Kidney glomerular epithelial cell (primary cell): Measurements from ENCODE around the gene BFSP2.

Experiments used
- DNase-seq: peaks from one replicate; lab custom pipeline; 2025; lab: John Stamatoyannopoulos, UW

The BFSP2 gene

DNA sequence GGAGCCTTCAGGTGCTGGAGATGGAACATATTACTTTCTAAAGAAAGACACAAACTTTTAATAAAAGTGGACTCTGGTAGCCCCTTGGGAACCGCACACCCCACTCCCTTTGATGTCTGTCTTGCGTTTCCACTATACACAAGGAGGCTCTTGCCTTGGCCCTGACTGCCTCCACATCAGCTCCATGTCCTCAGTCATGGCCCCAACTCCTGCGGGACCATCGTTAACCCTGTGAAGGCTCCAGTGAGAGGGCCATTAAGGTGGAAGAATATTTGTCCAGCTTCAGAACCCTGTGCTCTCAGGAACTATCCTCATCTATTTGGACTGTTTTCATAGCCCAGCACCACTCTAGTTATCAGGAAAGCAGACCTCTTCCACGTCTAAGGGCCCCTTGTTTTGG is 16.1 kb upstream of the BFSP2 start:
- no peak for DNase-seq

DNA sequence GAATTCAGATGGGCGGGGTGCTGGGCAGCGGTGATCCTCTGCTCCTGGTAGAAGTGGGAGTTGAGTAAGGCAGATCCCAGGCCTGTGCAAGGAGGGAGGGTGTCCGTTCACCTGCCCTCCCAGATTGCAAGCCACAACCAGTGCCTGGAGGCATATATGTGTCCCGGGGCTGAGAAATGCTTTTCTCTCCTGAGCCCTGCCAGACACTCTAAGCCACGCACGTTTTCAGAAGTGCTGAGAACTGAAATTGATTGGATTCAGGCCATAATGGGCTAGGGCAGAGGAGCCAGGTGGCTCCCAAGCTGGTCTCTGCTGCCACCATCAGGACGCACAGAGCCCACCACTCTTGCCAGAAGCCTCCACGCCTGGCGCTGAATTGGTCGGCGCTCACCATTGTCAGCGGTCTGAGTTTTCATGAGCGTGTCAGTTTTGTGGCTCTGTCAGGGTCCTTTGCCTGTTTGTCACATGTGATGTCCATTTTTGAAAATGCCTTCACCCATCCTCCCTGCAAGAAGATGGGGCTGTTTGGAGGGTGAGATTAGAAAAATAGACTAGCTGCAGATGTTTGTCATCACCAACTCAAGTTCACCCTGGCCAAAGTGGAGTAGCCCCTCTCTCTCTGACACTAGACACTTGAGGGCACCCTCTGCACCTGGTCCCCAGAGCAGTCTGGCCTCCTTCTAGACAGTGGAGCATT is 15.4 kb upstream of the BFSP2 start:
- DNase-seq, result peak; percentile 56

DNA sequence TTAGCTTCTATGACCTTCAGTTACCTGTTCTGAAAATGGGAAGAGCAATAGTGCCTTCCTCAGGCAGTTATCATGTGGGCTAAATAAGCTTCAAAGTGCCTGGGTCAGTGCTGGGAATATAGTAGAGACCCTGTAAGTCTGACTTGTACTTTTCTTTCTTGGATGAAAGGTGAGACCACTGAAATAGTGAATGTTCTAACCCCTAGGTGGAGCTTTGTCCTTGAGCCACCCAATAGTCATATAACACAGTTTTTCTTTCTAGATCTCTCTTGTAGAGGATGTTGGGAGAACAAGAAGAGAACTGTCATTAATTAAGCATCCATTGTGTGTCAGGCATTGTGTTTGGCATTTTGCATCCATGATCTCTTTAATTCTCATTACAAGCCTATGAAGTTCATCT is 13.0 kb upstream of the BFSP2 start:
- no peak for DNase-seq

DNA sequence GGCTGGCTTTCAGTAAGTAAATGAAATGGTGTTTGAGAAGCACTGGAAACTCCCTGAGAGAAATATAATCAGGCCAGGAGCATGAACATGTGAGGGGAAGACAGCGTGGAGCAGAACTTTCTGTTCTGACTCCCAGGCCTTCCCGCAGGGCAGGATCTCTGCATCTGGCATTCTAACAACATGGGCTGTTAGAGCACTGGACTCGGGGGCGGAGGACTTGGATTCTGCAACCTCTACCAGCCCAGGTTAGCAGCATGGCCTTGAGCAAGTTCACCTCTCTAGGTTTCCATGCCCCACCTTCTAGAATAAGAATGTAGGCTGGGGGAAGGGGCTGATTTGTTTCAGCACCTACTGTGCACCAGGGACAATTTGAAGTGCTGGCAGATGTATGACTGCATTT is 12.5 kb upstream of the BFSP2 start:
- DNase-seq, result no peak

DNA sequence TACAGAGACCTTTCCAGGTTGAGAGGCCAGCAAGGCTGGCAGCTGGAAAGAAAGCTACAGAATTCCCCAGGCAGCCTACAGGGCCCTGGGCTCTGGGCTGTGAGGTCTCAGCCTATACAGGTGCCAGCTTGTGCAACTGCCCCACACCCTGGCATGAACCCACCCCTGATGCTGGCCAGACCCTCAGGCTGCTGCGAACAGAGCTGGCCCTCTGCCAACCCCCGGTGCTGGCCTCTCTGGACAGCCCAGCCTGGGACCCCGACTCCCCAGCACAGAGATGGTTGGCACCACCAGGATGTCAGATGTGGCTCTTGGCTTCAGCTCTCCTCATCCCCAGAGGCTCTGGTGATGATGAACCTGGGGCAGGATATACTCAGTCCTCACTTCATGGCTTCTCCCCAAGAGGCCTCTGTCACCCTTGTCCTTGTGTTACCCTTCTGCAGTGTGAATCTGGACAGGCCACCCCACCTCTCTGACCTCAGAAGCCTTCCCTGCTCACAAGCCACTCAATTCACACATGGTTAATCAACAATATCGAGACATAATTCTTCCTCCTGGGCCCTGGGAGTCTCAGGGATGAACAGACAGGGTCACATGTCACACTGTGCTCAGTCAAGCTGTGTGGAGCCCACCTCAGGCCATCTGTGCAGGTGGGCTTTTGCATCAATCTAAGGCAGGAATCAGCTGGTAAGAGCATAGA is 11.0 kb upstream of the BFSP2 start:
- DNase-seq, result no peak

DNA sequence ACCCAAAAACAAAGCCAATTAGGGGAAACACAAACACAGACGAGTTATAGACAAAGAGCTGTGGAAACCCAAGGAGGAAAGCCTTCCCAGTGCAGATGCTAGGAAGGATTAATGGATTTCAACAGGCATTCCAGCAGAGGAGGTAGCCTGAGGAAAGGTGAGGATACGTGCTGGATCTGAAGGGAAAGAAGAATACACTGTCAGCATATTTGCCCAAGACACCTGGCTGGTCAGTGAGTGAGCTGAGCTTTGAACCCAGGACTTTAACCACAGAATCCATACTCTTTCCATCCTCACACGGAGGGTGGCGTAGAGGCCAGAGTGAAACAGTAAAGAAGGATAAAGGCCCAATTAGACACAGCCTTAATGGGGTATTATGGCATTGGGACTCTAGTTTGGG is 9.1 kb upstream of the BFSP2 start:
- no peak for DNase-seq

DNA sequence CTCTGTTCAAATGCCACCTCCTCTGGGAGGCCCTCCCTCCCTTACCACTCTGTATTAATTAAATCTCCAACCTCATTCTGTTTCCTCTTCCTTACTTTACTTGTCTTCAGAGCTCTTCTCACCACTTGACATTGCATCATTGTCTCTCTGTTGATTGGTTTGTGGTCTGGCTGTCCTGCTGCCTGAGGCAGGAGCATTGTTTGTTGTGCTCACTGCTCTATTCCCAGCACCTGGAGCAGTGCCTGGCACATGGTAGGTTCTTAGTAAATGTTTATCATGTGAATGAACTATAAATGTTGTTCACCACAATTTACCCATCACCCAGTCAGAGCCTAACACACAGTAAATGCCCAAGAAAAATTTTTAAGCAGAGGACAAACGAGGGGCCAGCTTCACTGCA is 6.7 kb upstream of the BFSP2 start:
- no peak for DNase-seq

DNA sequence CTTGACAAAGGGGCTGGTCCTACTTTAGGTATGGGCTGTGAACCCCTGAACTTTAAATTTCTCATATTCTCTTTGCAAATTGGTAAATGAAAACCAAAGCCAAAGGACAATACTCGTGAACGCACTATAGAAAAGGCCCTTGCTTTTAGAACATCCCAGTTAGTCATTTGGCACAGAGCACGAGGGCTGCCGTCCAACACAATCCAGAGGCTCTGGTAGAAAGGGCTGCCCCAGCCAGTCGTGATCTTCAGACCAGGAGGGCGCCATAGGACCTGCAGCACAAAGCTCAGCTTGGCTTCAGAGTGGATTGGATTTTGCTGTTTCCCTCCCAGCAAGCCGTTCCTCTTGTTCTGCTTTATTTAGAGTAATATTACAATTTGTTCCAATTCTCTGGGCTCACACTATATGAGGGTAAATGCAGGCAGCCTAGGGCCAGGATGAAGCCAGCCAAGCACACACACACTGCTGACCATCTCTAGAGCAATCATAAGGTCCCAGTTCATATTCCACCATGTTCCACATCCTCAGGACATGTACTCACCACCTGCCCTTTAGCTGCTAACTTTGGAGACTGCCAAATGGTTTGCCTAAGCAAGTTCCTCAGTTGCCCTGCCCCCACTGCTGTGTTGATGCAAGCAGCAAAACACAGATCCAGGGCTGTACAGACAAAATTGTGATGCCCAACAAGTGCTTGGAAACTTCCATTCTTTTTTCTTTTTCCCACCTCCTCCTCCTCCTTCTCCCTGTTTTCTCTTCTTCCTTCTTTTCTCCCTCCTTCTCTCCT is 6.0 kb upstream of the BFSP2 start:
- no peak for DNase-seq

DNA sequence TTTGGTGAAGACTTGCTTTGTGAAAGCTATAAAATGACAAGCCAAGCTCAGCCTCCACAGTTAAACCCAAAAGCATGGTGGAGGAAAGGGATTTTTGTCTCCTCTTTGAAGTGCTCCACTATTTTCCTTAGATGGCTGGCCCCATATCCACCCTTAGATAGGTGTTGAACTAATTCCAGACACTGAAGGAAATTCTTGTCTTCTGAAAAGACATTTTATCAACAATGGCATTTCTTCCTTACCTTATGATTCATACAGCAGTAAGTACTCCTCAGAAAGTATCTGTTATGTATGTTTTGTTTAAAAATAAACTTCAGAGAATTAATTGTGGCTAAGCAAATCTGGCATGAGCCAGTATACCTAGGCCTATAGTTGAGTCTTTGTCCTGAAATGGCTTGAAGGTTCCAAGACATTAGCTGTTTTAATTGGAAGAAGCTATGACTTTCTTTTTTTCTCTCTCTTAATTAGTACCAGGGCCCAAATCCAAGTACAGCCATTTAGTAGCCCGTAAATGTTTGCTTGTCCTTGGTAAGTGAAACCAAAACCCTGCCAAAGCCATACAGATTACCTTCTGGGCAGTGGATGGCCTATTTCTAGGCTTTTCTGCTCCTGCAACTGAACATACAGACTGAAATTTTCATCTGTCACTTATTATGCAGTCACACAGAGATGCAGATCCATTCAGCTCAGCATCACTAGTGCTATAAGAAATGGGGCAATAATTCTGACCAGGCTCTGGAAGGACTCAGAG is 5.1 kb upstream of the BFSP2 start:
- DNase-seq, result no peak

DNA sequence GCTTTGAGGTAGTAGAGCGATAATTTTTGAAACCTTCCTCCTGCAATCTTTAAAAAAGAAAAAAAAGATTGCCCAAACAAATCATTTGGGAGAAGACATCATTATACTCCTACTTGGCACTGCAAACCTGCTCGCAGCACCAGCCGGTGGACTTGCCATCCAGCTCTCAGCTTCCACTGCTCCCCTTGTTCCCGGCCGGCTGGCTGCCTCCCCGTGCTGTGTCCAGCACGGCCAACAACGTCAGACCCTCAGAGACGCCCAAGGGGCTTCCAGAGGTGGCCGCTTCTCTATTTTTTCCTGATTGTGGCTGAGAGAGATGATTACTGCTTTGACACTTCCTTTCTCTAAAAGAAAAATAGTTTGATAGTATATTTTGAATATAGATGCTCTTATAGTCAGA is 3.0 kb upstream of the BFSP2 start:
- no peak for DNase-seq

DNA sequence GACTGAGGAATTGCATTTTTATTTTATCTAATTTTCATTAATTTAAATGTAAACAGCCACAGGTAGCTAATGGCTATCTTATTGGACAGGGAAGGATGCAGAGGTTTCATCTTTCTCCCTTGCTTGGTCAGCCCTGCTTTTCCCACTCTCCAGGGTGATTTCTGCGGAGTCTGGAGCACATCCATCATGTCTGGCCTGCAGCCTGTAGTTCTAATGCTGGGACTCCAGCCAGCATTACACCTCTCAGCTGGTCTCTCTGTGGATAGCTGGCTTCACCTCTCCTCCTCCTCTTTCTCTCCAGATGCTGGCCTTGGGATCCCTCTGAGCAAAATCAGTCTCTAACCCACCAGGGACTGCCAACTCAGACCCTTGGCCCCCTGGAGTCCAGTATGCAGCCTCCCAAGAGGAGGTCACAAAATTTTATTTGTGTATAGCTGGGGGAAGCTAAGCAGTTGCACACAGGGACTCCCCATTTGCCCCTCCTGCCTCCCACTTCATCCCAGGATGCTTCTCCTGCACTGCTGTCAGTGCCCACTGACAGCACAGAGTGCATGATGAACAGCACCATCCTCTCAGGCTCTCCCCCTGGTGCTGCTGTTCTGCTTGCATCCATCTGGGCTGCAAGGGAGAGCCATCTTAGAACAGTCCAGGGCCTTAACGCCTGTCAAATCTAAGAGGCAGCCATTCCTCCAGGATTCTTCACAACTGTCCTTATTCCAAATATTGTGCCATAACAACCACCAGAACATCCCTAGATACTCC is 1.7 kb downstream of the BFSP2 start:
- DNase-seq, result no peak

DNA sequence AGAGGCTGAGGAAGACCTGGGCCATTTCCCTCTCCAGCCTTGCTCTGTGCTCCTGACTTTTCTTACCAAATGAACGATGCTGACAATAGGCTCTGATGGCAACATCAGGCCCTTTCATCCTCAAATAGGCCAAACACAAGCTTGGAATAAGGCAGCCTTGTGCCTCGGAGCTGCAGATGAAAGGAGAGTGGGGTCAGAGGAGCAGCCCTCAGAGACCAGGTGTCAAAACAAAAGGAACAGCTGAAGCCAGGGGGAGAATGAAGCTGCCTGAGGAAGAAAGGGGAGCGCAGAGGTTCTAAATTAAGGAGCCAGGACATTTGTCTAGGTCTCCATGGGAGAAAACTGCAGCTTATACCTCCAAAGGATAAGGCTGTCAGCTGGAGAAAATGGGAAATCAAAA is 5.1 kb downstream of the BFSP2 start:
- DNase-seq, result no peak

DNA sequence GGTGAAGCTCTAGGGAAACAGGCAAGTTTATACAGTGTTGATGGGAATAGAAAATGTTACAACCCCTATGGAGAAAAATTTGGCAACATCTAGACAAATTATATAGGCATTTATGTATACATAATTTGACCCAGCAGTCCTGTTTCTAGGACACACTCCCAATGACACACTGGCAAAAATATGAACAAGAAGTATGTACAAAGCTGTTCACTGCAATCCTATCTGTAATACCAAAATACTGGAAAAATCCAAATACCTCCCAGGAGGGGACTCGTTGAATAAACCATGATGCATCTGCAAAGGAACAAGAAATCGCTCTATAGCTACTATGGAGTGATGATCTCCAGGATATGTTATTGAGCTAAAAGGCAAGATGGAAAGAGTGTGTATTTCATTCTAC is 8.5 kb downstream of the BFSP2 start:
- DNase-seq, result no peak

DNA sequence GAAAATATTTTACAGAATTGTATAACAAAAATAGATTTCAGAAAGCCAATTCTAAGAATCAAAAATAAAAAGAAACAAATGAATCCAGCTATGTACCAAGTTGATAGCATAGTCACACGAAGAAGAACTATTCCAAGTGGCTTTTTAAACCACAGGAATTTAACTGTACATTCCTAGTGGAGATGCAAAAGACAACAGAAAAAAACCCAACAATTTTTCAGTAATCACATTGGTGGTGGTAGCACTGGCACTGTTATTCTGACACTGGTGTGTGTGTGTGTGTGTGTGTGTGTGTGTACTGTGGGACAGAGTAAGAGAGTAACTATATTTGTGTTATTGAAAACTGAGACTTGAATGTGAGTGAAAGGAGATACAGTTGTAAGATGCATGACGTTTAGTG is 9.1 kb downstream of the BFSP2 start:
- DNase-seq, result peak; percentile 53

DNA sequence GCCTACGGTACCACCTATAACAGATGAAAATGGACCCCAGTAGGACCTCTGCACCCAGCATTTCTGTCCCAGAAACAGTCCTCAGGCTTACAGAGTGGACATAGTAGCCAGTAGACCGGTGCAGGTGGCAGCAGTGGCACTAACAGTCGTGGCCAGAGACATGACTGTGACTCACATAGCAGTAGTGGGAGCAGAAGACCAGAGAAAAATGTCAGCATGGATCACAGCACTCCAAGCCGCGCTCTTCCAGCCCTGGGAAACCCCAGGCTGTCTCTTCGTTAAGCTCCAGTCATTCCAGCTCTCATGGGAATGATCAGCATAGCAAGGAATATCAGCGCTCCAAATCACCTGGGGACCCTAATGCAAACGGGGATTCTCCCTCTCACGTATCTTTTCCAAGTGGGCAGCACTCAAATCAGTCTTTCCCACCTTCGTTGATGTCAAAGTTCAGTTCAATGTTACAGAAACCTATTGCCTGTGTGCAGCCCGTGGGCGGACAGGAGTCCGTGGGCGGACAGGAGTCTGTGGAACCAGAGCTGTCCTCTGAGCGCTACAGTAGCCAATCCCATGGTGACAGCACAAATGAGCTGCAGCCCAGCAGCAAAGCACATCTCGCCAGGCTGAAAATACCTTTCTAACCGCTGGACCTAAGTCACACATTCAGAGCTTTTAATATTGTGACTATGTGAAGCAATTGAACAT is 10.5 kb downstream of the BFSP2 start:
- peak; percentile 44 for DNase-seq

DNA sequence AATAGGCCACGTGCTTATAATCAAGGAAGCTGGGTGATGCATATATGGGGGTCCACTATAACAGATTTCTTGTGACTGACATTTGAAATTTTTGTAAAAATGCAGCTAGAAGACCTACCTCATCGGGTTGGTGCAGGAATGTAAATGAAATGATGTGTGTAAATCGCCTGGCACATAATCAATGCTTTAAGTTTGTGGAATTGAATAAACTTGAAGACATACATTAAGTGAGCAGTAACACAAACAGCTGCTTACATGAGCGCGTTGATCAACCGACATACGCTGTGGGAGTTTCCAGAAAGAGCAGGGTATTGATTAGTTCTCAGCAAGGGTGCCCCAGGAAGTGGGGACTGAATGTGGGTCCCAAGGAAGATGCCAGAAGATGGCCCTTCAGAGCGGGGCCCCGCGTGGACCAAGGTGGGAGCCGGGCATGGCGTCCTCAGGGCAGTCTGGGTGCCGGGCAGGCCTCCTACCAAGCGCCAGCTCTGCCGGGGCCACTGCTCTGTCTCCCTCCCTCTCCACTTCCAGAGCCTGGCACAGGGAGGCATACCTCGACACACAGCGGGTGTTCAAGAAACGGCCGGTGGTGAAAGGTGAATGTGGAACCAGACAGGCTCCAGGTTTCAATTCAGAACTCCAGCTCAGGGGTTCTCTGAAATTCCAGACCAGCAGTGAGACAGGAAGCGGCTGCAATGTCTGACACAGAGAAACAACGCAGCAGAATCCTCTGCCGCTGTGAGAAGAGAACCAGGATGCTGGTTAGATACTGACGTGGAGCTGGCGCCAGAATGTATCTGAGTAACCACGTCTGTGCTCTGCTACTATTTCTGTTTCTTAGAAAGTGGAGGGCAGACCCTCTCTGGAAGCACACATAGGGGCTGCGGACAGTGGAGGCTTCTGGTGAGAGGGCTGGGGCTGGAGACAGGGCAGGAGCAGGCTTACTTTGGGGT is 12.6 kb downstream of the BFSP2 start:
- no peak for DNase-seq

DNA sequence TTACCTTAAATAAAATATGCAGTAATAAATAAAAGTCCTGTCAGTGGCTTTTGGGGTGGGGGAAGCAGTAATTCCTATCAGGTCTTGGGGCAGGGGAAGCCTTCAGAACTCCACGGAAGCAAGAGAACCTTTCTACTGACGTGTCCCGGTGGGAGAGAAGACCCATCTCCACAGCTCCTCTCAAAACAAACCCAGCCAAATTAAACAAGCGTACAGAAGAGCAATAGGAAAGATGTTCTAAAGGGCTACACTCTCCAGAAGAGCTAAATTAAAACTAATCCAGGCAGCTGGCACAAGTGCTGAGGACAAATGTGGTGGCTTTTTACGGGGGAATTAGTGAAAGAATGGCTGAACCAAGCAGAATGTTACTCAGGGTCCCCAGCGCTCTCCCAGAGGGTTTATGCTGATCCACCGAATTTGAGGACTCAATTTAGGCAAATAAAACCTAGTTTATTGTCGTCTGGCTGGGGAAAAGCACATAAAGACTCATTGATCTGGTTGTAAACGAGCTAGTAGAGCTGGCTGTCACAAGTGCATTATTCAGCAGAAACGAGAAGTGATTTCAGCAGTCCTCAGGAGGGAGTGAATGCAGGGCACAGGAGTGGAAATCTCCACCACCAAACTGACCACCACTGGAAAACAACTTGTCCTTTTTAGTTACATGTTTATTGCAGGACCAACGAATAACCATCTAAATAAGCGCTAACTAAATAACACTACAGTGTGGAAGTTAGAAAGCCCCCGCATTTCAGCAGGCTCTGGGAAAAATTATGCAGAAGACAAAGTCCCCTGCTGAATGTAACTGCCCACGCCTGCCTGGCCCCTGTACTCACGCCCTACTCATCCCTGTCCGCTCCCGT is 13.5 kb downstream of the BFSP2 start:
- DNase-seq, result no peak

DNA sequence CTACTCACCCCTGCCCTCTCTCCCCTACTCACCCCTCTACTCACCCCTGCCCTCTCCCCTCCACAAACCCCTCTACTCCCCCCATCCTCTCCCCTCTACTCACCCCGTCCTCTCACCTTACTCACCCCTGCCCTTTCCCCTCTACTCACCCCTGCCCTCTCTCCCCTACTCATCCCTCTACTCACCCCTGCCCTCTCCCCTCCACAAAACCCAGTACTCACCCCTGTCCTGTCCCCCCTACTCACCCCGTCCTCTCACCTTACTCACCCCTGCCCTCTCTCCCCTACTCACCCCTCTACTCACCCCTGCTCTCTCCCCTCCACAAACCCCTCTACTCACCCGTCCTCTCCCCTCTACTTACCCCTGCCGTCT is 14.2 kb downstream of the BFSP2 start:
- no peak for DNase-seq

DNA sequence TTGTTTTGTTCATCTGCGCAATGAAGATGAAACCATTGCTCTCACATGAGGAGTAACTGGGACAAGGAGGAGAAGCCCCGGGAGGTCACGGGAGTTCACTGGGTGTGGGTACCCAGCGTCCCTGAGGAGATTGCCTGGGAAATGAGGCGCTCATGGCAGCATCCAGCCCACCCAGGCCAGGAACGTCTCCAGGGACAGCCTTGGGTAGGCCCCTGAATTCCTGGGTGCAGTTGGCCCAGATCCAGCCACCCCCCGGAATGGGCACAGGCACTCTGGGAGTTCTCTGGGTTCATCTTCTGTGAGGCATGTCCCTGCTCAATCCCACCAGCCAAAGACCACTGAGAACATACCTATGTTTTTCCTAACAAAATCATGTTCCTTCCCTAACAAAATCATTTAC is 18.5 kb downstream of the BFSP2 start:
- no peak for DNase-seq
